CD1c-positive myeloid dendritic cell (primary cell): ENCODE data around the gene CDIP1.

Experiments used
- DNase-seq: peaks from one replicate; pipeline ENCODE4 v3.0.0-alpha.2; 2016; ENCODE audit errors: extremely low spot score

Gene CDIP1

GRCh38 chr16:4539716-4540284 lies 1.2 kb upstream of the CDIP1 start:
- DNase-seq, result no peak

GRCh38 chr16:4537376-4538343 lies 913 bp downstream of the CDIP1 start:
- DNase-seq, result peak; percentile 32

- DNase-seq, result no peak
Observed at GRCh38 chr16:4536391-4537106, 2.0 kb downstream of the CDIP1 start.

GRCh38 chr16:4535627-4536108 lies 2.9 kb downstream of the CDIP1 start:
- peak; percentile 29 for DNase-seq

GRCh38 chr16:4534151-4534790 lies 4.3 kb downstream of the CDIP1 start:
- DNase-seq, result no peak

GRCh38 chr16:4533490-4533889 lies 5.1 kb downstream of the CDIP1 start:
- no peak for DNase-seq

GRCh38 chr16:4532238-4532637 lies 6.3 kb downstream of the CDIP1 start:
- DNase-seq, result no peak

- DNase-seq, result no peak
Observed at GRCh38 chr16:4531811-4532210, 6.8 kb downstream of the CDIP1 start.

- no peak for DNase-seq
Observed at GRCh38 chr16:4529085-4530060, 9.2 kb downstream of the CDIP1 start.

GRCh38 chr16:4525634-4526277 lies 12.8 kb downstream of the CDIP1 start:
- no peak for DNase-seq

GRCh38 chr16:4525069-4525468 lies 13.5 kb downstream of the CDIP1 start:
- no peak for DNase-seq

- no peak for DNase-seq
Observed at GRCh38 chr16:4524571-4524970, 14.0 kb downstream of the CDIP1 start.

GRCh38 chr16:4523686-4524085 lies 14.9 kb downstream of the CDIP1 start:
- no peak for DNase-seq

GRCh38 chr16:4522051-4522581 lies 16.5 kb downstream of the CDIP1 start:
- DNase-seq, result no peak

- no peak for DNase-seq
Observed at GRCh38 chr16:4520913-4521312, 17.7 kb downstream of the CDIP1 start.

- no peak for DNase-seq
Observed at GRCh38 chr16:4519274-4520058, 19.1 kb downstream of the CDIP1 start.

GRCh38 chr16:4517812-4518680 lies 20.5 kb downstream of the CDIP1 start:
- DNase-seq, result no peak

- peak; percentile 92 for DNase-seq
Observed at GRCh38 chr16:4515611-4516233, 22.9 kb downstream of the CDIP1 start.
